ENCODE measurements around the gene EIF4E2.
"Not testable (repeated sequence)": the region's sequence is repeated elsewhere in the genome, so short reads cannot be mapped to it uniquely, and the experiment has no call there.

The EIF4E2 gene

DNA sequence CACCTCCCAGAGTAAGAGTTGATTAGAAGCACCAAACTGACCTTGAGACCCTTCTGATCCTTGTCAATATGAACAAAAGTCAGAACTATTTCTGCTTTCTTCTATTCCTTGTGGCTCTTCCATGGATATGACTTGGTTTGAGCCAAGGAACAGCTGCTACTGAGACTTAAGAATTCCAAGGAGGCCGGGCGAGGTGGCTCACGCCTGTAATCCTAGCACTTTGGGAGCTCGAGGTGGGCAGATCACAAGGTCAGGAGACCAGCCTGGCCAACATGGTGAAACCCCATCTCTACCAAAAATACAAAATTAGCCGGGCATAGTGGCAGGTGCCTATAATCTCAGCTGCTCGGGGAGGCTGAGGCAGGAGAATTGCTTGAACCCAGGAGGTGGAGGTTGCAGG lies 20.0 kb downstream of the EIF4E2 start:
- DNase-seq = not testable (repeated sequence)

DNA sequence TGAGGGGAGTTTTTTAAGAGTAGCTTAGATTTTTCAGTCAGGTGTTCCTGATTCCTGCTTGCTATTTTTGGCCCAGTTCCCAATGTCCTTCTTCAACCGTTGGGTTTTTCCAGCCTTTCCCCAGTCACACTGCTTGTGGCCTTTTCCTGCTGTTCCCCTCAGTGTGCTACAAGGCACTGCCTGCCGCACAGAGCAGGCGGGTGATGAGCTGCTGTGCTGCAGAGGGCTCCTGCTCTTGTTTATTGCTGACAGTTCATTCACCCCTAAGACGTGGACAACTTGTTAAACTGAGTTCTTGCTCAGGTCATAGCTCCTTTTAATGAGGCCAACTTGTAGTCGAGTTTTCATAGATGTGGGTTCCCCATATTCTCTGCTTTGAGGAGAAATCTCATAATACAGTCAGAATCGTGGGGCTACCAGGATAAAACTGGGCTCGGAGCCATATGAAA lies 20.6 kb downstream of the EIF4E2 start:
- DNase-seq = no peak

DNA sequence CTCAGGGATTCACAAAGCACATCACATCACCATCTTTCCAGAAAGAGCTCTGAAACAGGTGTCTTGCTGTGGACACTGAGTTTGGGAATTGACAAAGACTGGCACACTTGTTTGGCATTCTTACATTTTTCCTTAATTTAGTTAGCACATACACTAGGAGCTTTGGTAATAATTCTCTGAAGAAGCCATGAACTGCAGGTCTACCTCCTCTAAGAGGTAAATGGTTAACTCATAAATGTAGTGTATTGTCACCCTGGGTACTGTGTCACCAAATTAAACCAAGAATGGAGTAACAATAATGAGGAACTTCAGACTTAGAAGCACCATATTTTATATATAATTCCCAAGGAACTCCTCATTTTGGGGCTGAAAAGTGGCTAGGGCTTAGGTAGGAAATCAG lies 22.6 kb downstream of the EIF4E2 start:
- no peak for DNase-seq

DNA sequence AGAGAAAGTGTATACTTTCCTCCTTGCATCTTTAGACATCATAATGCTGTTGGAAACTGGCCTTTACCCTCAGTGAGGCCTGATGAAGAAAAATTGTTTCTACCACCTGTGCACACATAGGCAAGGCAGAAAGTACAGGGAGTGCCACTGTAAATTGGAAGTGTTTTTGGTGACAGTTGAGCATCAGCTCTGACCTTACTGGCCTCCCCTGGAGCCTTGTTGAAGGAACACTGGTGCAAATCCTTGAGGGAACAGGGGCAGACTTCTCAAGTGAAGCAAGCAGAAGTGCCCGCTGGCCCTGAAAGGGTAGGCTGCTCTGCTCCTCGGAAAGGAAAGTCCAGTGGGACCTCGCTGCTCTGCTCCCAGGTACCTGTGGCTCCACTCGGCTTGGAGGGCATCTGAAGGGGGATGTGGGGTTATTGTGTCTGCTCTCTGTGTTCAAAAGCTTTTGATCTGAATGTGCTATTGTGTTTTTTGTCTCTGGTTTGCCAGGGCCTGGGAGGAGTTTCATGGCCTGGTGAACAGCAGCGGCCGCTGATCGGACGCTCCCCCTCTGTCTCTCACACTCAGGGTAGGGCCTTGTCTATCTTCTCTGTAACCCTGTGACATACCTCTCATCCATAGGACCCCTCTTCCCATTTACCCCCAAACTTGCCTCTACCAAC lies 23.4 kb downstream of the EIF4E2 start:
- no peak for DNase-seq

DNA sequence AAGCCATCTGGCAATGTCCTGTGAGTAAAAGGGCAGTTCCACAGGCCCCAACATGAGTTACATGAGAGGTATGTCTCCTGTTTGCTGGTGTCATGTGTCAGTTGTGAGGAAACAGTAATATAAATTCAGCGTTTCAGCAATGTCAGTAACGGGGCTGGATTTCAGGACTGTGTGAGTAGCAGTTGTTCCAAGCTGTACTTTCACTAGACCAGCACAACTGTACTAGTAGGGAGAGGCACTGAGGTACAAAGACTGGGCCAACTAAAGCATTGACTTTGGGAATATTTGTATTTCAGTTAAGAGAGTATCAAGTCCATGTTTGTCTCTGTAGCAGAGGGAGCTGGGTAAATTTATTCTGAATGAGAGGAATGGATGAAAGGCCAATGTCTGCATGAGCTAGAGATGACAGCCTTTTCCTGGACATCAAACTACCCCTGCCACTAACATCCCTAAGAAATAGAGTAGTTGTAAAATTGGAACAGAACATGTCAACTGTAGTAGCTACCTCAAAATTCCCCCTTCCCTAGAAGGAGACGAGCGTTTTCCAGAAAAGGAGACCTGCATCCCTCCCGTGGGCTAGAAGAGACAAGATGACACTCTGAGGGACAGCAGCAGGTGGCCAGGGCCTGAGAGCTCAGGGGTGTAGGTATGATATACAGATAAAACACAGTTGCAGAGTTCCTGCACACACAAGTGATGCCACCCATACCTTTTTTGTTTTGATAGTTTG lies 24.4 kb downstream of the EIF4E2 start:
- no peak for DNase-seq

DNA sequence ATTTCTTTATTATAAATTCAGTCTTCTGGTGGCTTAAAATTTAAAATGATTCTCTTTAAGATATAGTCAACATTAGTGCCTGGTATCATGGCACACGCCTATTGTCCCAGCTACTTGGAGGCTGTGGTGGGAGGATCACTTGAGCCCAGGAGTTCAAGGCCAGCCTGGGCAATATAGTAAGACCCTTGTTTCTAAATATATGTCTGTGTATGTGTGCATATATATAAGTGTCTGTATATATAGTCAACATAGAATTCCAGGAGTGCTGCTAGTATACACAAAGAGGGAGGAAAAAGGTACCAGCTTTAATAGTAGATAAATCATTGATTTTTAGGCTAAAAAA lies 24.9 kb downstream of the EIF4E2 start:
- DNase-seq = no peak

GRCh38 chr2:232576995-232577394 lies 26.5 kb downstream of the EIF4E2 start:
- DNase-seq = no peak

DNA sequence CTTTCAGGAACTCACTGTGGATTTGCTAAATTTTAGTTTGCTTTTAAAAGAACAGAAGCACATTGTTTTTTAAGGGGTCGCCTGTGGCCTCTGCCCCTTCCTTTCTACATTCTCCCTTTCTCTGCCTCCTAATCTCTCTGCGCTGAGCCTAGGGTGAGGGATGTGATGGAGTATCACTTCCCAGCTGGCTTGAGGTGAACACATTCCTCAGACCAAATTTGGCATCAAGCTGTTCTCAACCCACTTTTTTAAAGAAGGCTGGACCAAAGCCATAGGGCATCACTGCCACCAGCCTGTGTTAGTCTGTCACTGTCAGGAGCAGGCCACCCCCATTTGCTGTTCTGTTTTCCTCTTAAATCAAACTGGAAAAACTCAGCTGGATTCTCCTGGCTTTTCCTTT lies 27.4 kb downstream of the EIF4E2 start:
- no peak for DNase-seq

DNA sequence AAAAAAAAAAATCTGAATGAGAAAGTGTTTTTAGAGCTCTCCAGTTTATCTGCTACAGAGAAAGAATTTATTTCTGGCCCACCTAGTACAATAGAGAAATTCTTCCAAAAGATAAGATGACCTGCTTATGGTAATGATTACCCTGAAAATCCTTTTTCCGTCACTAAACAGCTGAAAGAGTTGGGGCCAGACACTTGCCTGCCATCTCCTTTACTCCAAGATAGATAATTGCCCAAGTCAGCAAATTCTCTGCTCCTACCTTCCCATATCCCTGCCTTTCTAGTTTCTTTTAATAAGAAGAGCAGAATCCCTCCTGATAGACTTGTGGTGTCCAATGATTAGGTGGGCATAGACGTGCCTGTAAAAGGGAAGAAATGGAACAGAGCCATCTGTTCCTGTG lies 28.1 kb downstream of the EIF4E2 start:
- no peak for DNase-seq

DNA sequence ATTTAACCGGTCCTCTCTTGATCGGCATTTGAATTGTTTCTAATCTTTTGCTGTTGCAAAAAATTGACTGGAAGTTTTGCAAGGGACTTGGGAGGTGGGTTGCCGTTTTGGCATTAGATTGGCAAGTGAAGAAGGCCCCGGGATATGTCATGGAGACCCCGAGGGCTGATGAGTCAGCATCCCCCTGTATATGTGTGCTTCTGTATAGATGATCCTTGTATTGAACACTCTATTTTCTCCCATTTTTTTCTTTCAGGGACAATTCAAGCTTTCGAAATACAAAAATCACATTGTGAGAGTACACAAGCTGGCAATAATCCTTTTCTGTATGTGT lies 30.1 kb downstream of the EIF4E2 start:
- no peak for DNase-seq

GRCh38 chr2:232581725-232582124 lies 31.2 kb downstream of the EIF4E2 start:
- no peak for DNase-seq

DNA sequence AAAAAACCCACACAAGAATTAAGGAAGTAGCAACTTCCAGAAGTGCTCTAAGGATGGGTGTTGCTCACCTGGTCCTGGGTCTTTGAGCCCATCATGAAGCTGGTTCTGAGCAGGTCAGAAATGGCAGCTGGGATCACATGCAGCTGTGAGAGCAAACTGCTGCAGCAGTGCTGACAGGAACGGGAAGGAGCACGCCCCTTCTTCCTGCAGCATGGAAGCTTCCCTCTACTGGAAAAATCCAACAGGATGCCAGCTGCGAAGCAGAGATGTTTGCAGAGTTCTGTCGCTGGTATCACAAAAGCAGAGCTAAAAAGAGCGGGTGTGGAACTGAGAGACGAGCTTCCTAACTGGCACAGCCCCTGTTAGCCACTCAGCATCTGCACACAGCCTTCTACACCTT lies 33.7 kb downstream of the EIF4E2 start:
- no peak for DNase-seq

DNA sequence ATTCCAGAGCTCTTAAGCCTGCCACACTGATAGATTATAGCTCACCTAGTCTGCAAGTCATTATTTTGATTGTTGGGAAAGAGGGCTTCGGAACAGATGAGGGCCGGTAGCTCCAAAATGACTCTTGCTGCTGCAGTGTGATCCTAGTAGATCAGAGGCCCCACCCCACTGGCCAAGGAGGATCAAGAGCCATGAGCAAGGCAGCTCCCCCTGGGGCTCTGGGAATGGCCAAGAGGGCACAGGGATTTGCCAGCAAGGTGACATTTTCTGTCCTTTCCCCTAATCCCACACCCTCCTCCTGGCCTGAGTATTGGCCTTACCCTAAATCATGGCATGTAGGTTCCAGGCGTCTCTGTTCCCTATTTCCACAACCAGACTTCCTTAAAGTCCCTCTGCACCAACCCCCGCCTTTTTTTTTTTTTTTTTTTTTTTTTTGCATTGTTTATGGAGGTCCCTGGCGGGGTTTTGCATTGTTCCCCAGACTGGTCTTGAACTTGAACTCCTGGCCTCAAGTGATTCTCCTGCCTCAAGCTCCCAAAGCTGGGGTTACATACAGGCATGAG lies 36.5 kb downstream of the EIF4E2 start:
- DNase-seq = no peak

DNA sequence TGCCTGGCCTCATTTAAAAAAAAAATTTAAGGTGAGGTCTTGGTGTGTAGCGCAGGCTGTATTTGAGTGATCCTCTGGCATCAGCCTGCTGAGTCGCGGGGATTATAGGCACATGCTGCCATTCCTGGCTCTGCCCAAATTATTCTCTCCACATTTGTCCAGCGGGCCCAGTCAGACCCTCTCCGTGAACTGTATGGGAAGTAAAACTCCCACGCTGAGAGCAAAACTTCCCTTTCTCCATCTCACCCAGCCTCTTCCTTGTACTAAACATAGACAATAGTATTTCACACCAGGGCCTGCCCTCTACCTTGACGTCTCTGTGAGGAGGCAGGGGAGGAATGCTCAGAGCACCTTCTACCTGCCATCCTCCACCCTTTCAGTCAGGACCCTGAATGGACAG lies 37.0 kb downstream of the EIF4E2 start:
- DNase-seq = no peak

DNA sequence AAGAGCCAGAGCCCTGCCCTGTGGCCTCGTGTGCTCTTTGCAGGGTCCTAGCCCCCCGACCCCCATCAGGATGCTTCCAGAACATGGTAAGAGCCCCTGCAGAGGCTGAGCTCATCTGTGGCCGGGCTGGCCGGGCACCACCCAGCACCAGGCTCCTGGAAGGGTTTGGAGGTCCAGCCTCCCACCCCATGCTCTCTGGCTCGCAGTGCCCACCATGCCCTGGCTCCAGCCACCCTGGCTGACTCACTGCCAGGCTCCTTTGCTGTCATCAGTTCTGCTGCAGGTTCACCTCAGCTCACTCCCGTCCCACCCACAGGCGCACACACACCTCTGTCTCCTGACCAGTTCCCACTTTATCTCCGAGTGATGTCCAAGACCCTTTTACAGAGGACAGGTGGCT lies 37.5 kb downstream of the EIF4E2 start:
- no peak for DNase-seq

DNA sequence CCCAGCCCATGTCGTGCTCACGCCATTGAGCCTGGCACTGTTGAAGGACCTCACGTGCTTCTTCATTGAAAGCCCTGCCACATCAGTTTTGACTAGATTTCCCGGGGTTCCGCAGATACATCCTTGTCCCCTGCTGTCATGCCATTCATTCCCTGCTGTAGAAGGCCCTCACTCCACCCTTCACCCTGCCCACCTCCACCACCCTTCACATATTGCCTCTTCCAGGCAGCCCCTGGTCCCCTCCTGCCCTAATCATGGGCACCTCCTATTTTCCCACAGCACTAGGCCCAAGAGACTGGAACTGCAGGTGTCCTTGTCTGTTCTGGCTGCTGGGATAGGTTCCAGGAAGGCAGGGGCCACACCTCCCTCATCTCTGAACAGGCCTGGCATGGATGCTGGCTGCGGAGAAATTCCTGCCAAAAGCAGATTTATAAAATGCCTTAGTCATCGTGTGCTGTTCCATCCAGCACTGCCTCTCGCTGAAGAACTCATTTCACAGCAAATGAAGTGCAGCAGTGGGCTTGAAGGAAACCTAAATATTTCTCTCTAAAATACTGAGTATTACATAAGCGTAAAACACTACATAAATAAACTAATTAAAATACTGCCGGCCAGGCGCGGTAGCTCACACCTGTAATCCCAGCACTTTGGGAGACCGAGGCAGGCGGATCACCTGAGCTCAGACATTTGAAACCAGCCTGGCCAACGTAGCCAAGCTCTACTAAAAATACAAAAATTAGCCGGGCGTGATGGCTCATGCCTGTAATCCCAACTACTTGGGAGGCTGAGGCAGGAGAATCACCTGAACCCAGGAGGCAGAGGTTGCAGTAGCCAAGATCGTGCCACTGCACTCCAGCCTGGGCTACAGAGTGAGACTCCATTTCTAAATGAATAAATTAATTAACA lies 38.4 kb downstream of the EIF4E2 start:
- DNase-seq = no peak

DNA sequence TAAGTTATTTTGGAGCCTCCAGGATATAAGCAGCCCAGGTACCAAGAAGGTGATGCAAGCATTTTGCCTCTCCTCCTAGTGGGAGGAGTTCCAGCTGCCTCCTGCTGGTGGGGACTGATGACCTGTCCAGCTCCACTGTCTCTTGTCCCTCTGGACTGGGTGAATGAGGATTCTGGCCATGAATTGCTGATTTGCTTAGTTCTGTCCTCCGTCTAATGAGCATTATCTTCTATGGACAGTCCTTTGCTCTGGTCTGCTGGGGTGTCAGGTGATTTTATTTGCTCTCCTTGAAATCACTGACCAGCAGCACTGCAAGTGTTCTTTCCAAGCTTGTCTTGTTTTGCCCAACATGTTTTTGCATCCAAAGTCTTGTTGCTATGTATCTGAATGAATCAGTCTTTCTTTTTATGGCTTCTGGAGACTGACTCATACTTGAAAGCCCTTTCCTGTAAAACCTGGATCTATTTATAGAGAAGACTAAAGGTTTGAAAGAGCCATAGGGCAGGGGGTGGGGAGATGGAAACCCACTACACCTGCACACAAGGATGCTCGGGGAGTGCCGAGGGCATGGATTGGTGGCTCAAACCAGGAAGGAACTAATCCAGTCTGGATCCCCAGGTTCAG lies 42.4 kb downstream of the EIF4E2 start:
- no peak for DNase-seq

- DNase-seq = no peak
These were observed 43.5 kb downstream of the EIF4E2 start for GRCh38 chr2:232593982-232594381.

DNA sequence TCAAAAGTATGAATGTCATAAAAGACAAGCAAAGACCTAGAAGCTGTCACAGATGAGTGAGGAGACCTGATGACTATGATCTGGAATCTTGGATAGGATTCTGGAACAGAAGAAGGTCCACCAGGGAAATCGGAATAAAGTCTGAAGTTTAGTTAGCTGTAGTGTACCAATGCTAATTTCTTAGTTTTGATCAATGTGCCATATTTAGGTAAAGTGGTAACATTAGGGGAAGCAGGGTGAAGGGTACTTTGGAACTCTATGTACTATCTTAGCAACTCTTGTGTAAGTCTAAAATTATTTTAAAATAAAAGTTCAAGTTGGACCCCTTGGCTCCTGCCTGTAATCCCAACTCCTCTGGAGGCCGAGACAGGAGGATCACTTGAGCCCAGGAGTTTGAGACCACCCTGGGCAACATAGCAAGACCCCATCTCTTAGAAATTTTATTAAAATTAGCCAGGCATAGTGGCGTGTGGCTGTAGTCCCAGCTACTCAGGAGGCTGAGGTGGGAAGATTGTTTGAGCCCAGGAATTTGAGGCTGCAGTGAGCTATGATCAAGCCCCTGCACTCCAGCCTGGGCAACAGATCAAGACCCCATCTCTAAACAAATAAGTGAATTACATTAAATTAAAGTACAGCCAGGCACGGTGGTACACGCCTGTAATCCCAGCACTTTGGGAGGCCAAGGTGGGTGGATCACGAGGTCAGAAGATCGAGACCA lies 47.0 kb downstream of the EIF4E2 start:
- no peak for DNase-seq

DNA sequence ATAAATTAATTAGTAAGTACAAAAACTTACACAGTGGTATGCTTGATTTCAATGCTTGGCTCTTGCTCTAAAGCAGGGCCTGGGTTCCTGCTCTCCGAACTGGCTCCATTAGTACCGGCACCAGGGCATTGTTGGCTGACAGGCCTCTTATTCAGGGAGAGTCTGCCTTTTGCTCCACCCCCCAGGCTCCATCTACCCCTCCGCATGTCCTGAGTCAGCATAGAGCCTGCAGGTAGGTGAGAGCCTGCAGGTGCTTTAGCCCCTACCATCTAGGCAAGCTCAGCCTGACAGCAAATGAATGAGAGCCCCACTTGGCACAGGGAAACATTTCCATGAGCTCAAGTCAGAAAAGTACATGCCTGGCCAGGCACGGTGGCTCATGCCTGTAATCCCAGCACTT lies 47.8 kb downstream of the EIF4E2 start:
- no peak for DNase-seq

DNA sequence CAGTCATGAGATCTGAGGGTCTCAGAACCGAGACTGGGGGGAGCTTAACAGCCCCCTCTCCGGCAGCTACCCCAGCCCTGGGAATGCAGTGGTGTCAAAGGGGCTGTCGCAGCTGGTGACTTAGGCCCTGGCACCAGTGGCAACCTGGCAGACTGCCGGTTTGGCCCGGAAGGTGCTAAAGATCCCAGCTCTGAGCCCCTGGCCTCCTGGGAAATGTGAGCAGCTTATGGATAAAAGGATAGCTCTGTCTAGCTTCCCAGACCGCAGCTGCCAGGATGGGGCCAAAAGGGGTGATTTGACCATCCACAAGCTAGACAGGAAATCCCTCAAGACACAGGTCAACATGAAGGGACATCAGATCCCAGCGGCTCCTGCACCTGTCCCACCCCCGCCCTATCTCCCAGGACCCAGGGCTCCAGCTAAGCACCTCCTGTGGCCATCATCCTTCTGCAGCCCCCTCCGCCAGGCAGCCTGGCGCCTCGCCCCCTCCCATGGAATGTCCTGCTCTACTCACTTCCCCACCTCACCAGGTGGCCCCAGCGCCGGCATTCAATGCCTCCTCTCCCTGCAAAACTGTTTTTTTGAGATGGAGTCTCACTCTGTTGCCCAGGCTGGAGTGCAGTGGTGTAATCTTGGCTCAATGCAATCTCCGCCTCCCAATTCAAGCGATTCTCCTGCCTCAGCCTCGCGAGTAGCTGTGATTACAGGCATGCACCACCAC lies 49.7 kb downstream of the EIF4E2 start:
- DNase-seq = no peak

- no peak for DNase-seq
These were observed 52.8 kb downstream of the EIF4E2 start for GRCh38 chr2:232603283-232603682.

Data from CD4-positive, alpha-beta T cell treated with Interleukin-4 for 4 hours (primary cell).